ENCODE data around the gene CRYGB. TPM values are rescaled to one million over a fixed set of nuclear protein-coding genes. Genes with fewer than 3 reads are reported as not detected.

CRYGB gene
- total RNA-seq, 1 experiment from 2014 or later, result not detected

DNA sequence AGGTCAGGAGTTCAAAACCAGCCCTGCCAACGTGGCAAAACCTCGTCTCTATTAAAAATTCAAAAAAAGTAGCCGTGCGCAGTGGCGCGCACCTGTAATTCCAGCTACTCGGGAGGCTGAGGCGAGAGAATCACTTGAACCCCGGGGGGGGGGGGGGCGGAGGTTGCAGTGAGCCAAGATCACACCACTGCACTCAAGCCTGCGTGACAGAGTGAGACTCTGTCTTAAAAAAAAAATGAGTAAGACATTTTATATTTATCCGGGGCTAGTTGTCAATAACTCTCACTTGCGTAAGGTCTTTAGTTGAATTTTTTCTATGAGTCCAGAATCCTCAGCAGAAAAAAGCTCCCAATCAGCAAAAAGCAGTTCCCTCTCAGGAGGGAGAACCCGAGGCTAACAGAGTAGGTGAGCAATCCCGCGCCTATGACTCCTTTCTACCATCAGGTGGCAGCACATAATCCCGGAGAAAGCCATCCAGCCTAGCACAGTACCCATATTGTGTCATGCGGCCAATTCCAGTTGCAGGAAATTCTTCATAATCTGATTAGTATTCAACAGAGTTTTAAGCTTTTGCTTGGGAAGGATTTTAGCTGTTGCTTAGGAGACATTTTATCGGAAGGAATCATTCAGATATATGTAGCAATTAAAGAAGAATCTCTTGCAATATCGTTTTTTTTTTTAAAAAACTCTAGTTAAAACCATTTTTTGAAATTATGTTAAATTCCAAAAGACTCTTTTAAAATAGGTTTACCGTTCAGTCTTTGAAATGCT lies 29.3 kb upstream of the CRYGB start:
- TF ChIP-seq, protein P1, sequence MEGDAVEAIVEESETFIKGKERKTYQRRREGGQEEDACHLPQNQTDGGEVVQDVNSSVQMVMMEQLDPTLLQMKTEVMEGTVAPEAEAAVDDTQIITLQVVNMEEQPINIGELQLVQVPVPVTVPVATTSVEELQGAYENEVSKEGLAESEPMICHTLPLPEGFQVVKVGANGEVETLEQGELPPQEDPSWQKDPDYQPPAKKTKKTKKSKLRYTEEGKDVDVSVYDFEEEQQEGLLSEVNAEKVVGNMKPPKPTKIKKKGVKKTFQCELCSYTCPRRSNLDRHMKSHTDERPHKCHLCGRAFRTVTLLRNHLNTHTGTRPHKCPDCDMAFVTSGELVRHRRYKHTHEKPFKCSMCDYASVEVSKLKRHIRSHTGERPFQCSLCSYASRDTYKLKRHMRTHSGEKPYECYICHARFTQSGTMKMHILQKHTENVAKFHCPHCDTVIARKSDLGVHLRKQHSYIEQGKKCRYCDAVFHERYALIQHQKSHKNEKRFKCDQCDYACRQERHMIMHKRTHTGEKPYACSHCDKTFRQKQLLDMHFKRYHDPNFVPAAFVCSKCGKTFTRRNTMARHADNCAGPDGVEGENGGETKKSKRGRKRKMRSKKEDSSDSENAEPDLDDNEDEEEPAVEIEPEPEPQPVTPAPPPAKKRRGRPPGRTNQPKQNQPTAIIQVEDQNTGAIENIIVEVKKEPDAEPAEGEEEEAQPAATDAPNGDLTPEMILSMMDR (conservative IDR thresholded peaks at IDR 0.05; ENCODE audit: low read depth, low read length), result peak; percentile 92
- TF ChIP-seq EZH2 (IDR thresholded peaks at IDR 0.05; ENCODE audit: borderline replicate concordance, low read depth, low read length, poor library complexity, severe bottlenecking), result no peak
- DNase-seq (ENCODE audit: low spot score), result peak; percentile 93
- Histone ChIP-seq H3K36me3 (ENCODE audit: insufficient read depth, low read length, poor library complexity, severe bottlenecking) (no peaks in the 10 kb centered on the region), H3K9me3 (ENCODE audit: low read depth, low read length, poor library complexity, severe bottlenecking) (no peaks in the 10 kb centered on the region), H3K4me3 (ENCODE audit: low read depth, low read length, poor library complexity, severe bottlenecking) (no peak overlapping the region), H3K4me1 (ENCODE audit: insufficient read depth, low read length, poor library complexity, severe bottlenecking) (peaks cover 4% of the 10 kb centered on the region), H3K27me3 (replicated peaks; ENCODE audit: insufficient read depth, low read depth, low read length, poor library complexity) (no peaks in the 10 kb centered on the region), H3K27ac (ENCODE audit: low read depth, low read length, poor library complexity, severe bottlenecking) (no peak overlapping the region)
- intact Hi-C loops (cut with micrococcal nuclease; ENCODE audit: unreplicated experiment), result loop anchor here (1.0 to 5.0 kb wide), 2 partner anchors 79 to 302 kb away; no protein-coding TSS in a partner anchor
- POLR2A ChIA-PET (ENCODE audit: low non-redundant PET), result no interaction called here
- BruUV-seq (replicated peaks), result no TSS peak
- CTCF ChIA-PET, result interaction anchor here (0.5 to 1.2 kb wide), 3 partner anchors 60 to 429 kb away, joined by 3 to 8 read pairs (median 4); partner anchors contain the start of gene IDH1

- CTCF ChIA-PET, result no interaction called here
- POLR2A ChIA-PET (ENCODE audit: low non-redundant PET), result no interaction called here
- H3K4me1 ChIP-seq (ENCODE audit: insufficient read depth, low read length, poor library complexity, severe bottlenecking), result peaks cover 4% of the 10 kb centered on the region
- no TSS peak for BruUV-seq (replicated peaks)
- TF ChIP-seq, protein P1 (conservative IDR thresholded peaks at IDR 0.05; ENCODE audit: low read depth, low read length), result no peak
- TF ChIP-seq EZH2 (IDR thresholded peaks at IDR 0.05; ENCODE audit: borderline replicate concordance, low read depth, low read length, poor library complexity, severe bottlenecking), result no peak
- no peaks in the 10 kb centered on the region for H3K36me3 ChIP-seq (ENCODE audit: insufficient read depth, low read length, poor library complexity, severe bottlenecking)
- H3K9me3 ChIP-seq (ENCODE audit: low read depth, low read length, poor library complexity, severe bottlenecking), result no peaks in the 10 kb centered on the region
- no peak overlapping the region for H3K27ac ChIP-seq (ENCODE audit: low read depth, low read length, poor library complexity, severe bottlenecking)
- no peak overlapping the region for H3K4me3 ChIP-seq (ENCODE audit: low read depth, low read length, poor library complexity, severe bottlenecking)
- intact Hi-C loops (cut with micrococcal nuclease; ENCODE audit: unreplicated experiment), result no loop called here
- DNase-seq (ENCODE audit: low spot score), result no peak
- no peaks in the 10 kb centered on the region for H3K27me3 ChIP-seq (replicated peaks; ENCODE audit: insufficient read depth, low read depth, low read length, poor library complexity)
Observed at GRCh38 chr2:208174144-208174543, 28.2 kb upstream of the CRYGB start.

GRCh38 chr2:208172125-208172524 lies 26.2 kb upstream of the CRYGB start:
- CTCF ChIA-PET, result no interaction called here
- intact Hi-C loops (cut with micrococcal nuclease; ENCODE audit: unreplicated experiment), result no loop called here
- H3K27ac ChIP-seq (ENCODE audit: low read depth, low read length, poor library complexity, severe bottlenecking), result no peak overlapping the region
- TF ChIP-seq EZH2 (IDR thresholded peaks at IDR 0.05; ENCODE audit: borderline replicate concordance, low read depth, low read length, poor library complexity, severe bottlenecking), result no peak
- TF ChIP-seq, protein P1 (conservative IDR thresholded peaks at IDR 0.05; ENCODE audit: low read depth, low read length), result no peak
- H3K4me3 ChIP-seq (ENCODE audit: low read depth, low read length, poor library complexity, severe bottlenecking), result no peak overlapping the region
- H3K9me3 ChIP-seq (ENCODE audit: low read depth, low read length, poor library complexity, severe bottlenecking), result no peaks in the 10 kb centered on the region
- POLR2A ChIA-PET (ENCODE audit: low non-redundant PET), result no interaction called here
- no peaks in the 10 kb centered on the region for H3K27me3 ChIP-seq (replicated peaks; ENCODE audit: insufficient read depth, low read depth, low read length, poor library complexity)
- peaks cover 4% of the 10 kb centered on the region for H3K4me1 ChIP-seq (ENCODE audit: insufficient read depth, low read length, poor library complexity, severe bottlenecking)
- BruUV-seq (replicated peaks), result no TSS peak
- DNase-seq (ENCODE audit: low spot score), result no peak
- no peaks in the 10 kb centered on the region for H3K36me3 ChIP-seq (ENCODE audit: insufficient read depth, low read length, poor library complexity, severe bottlenecking)
